SK-N-SH (cell line): ENCODE measurements around the gene IGFL4. TPM values are rescaled to one million over a fixed set of nuclear protein-coding genes. Genes with fewer than 3 reads are reported as not detected.

Source experiments
- CTCF ChIA-PET: fragments of 300-600, 350-600 bp; formaldehyde crosslinking; extraction: SDS; loops from one replicate; lab custom pipeline; 2021; lab: Yijun Ruan, JAX
- POLR2A ChIA-PET: fragments of 350-600 bp; sonication (Branson Sonifier 250); formaldehyde crosslinking; extraction: SDS; loops from one replicate; lab custom pipeline; 2020; ENCODE audit warnings: antibody characterized with exemption, inconsistent platforms; lab: Yijun Ruan, JAX
- DNase-seq: peaks from one replicate; pipeline ENCODE4 v3.0.0; 2012
- H2AFZ ChIP-seq: fragments of 200-600 bp; sonication (generic); 2 replicates; pipeline ENCODE4 v1.8.1; 2016; ENCODE audit warnings: antibody characterized with exemption, mild to moderate bottlenecking, low read depth
- H3F3A ChIP-seq: fragments of 200-600 bp; sonication (generic); replicated peaks from 2 replicates; pipeline ENCODE3; 2016; ENCODE audit warnings: antibody characterized with exemption, mild to moderate bottlenecking; ENCODE audit not compliant: insufficient read depth
- H3K27ac ChIP-seq, 2 experiments: fragments of 200-500 bp in 1 of 2; fragments of 200-600 bp in 1 of 2; sonication (Bioruptor generic) in 1 of 2; sonication (generic), shearing (Covaris generic) in 1 of 2; 2 replicates each; pipeline versions ENCODE4 v1.5.1 to v1.6.1; 2014 to 2016; ENCODE audit warnings: low read depth in 2 of 2, inconsistent platforms in 1 of 2, low read length in 1 of 2, mild to moderate bottlenecking in 1 of 2, mixed read lengths in 1 of 2
- H3K27me3 ChIP-seq: fragments of 200-600 bp; sonication (generic), shearing (Covaris generic); 2 replicates; pipeline ENCODE4 v1.6.1; 2016; ENCODE audit warnings: mixed run types; ENCODE audit not compliant: insufficient read depth
- H3K36me3 ChIP-seq, 2 experiments: fragments of 200-500 bp in 1 of 2; fragments of 200-600 bp in 1 of 2; sonication (Bioruptor generic) in 1 of 2; sonication (generic) in 1 of 2; replicated peaks in 1 of 2; 2 replicates each; pipeline versions ENCODE3 to v1.5.1; 2014 to 2016; ENCODE audit warnings: low read length in 1 of 2, mild to moderate bottlenecking in 1 of 2; ENCODE audit not compliant: insufficient read depth in 2 of 2, control insufficient read depth in 1 of 2
- H3K4me1 ChIP-seq, 2 experiments: fragments of 200-500 bp in 1 of 2; fragments of 200-600 bp in 1 of 2; sonication (Bioruptor generic) in 1 of 2; sonication (generic), shearing (Covaris generic) in 1 of 2; 2 replicates each; pipeline versions ENCODE4 v1.5.1 to v1.6.1; 2014 to 2016; ENCODE audit warnings: low read depth in 1 of 2, low read length in 1 of 2, mixed run types in 1 of 2; ENCODE audit not compliant: insufficient read depth in 2 of 2, control insufficient read depth in 1 of 2
- H3K4me2 ChIP-seq: fragments of 200-600 bp; sonication (generic), shearing (Covaris generic); 2 replicates; pipeline ENCODE4 v1.6.1; 2017; ENCODE audit warnings: mixed run types
- H3K4me3 ChIP-seq, 2 experiments: fragments of 200-500 bp in 1 of 2; fragments of 200-600 bp in 1 of 2; sonication (Bioruptor generic) in 1 of 2; sonication (generic), shearing (Covaris generic) in 1 of 2; 2 replicates each; pipeline versions ENCODE4 v1.5.1 to v1.8.1; 2014 to 2016; ENCODE audit warnings: low read depth in 2 of 2, inconsistent platforms in 1 of 2, low read length in 1 of 2, mild to moderate bottlenecking in 1 of 2, mixed read lengths in 1 of 2, moderate library complexity in 1 of 2
- H3K79me2 ChIP-seq: fragments of 200-600 bp; sonication (generic); 2 replicates; pipeline ENCODE4 v1.8.1; 2017; ENCODE audit warnings: mild to moderate bottlenecking; ENCODE audit not compliant: insufficient read depth
- H3K9ac ChIP-seq: fragments of 200-600 bp; sonication (generic); 2 replicates; pipeline ENCODE4 v1.6.1; 2017; ENCODE audit warnings: mixed run types
- H3K9me2 ChIP-seq: fragments of 200-600 bp; sonication (generic); 2 replicates; pipeline ENCODE4 v1.6.1; 2017; ENCODE audit warnings: mixed run types
- H3K9me3 ChIP-seq: fragments of 200-600 bp; sonication (generic); 2 replicates; pipeline ENCODE4 v1.6.1; 2017; ENCODE audit warnings: mixed run types, mild to moderate bottlenecking, moderate library complexity
- H4K20me1 ChIP-seq: fragments of 200-600 bp; sonication (generic); 2 replicates; pipeline ENCODE4 v1.6.1; 2017; ENCODE audit warnings: mild to moderate bottlenecking, mixed run types; ENCODE audit not compliant: insufficient read depth
- CTCF ChIP-seq: fragments of 200-600 bp; sonication (generic); IDR thresholded peaks from 2 replicates; pipeline ENCODE4 v1.6.1; 2017; ENCODE audit warnings: antibody characterized with exemption, mild to moderate bottlenecking, moderate library complexity
- GATA2 ChIP-seq: sonication (generic); formaldehyde crosslinking; IDR thresholded peaks from 2 replicates; pipeline ENCODE4 v1.5.0; 2020; ENCODE audit warnings: mild to moderate bottlenecking, missing genetic modification reagents
- IRF3 ChIP-seq: fragments of 150-350 bp; IDR thresholded peaks from 2 replicates; pipeline ENCODE4 v1.6.1; 2016; ENCODE audit warnings: mild to moderate bottlenecking, low read depth, low read length
- MEF2A ChIP-seq: IDR thresholded peaks from 2 replicates; pipeline ENCODE4 v1.4.0; 2012; ENCODE audit warnings: low read depth, borderline replicate concordance
- NRF1 ChIP-seq: IDR thresholded peaks from 2 replicates; pipeline ENCODE4 v1.6.1; 2012; ENCODE audit warnings: low read depth, mild to moderate bottlenecking, low read length
- PBX3 ChIP-seq: IDR thresholded peaks from 2 replicates; pipeline ENCODE4; 2012
- POLR2AphosphoS5 ChIP-seq: IDR thresholded peaks from 2 replicates; pipeline ENCODE4 v1.6.1; 2012; ENCODE audit warnings: low read depth, low read length
- RAD21 ChIP-seq: IDR thresholded peaks from 2 replicates; pipeline ENCODE4 v1.6.1; 2012; ENCODE audit warnings: mild to moderate bottlenecking, low read length
- RCOR1 ChIP-seq: fragments of 150-350 bp; IDR thresholded peaks from 2 replicates; pipeline ENCODE4 v1.6.1; 2017; ENCODE audit warnings: antibody characterized with exemption, low read length
- SIN3A ChIP-seq: IDR thresholded peaks from 2 replicates; pipeline ENCODE4 v1.6.1; 2012; ENCODE audit warnings: low read depth, mild to moderate bottlenecking, low read length, moderate library complexity, borderline replicate concordance
- SMC3 ChIP-seq: IDR thresholded peaks from 2 replicates; pipeline ENCODE4 v1.6.1; 2012; ENCODE audit warnings: low read depth, low read length, improper control_type of control experiment
- TAF1 ChIP-seq: IDR thresholded peaks from 2 replicates; pipeline ENCODE4 v1.6.1; 2012; ENCODE audit warnings: low read depth, mild to moderate bottlenecking, low read length, moderate library complexity, borderline replicate concordance
- WGBS: methylation state at CpG from one replicate; pipeline ENCODE4 v1.1.6; 2017; ENCODE audit warnings: low lambda C conversion rate; 5-methylcytosine and 5-hydroxymethylcytosine counted together
- polyA plus RNA-seq, 3 experiments: library from polyadenylated mRNA; depleted of rRNA; stranded (reverse); fragments of >200 nt; gene quantifications; 2 replicates each; pipeline ENCODE4 v1.2.3, GENCODE V29; 2012
- TF ChIP-seq, protein P1 (sequence below): fragments of 150-350 bp; IDR thresholded peaks from 2 replicates; pipeline ENCODE4 v1.6.1; 2017; ENCODE audit warnings: antibody characterized with exemption, low read length, low read depth, borderline replicate concordance

IGFL4 gene
- polyA plus RNA-seq, 1 of the 3 experiments (the other 2 are of a cell fraction), result not detected

DNA sequence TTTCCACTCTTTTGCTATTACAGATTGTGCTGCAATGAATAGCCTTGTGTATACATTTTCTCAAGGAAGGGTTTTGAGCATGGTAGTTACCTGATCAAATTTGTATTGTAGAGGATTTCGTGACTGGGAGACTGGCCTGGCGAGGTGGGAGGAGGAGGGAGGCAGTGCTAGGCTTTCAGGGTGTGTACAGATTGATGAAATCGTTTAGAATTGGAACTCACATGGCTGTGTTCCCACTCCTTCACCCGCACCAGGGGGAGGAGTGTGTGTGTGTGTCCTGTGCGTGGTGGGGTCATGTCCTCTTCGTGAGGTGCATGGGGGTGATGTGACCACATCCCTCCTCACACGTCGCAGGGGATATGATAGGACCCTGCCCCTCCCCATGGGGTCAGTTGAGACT is 26.3 kb downstream of the IGFL4 start:
- Histone ChIP-seq H3K36me3 (no peaks in the 10 kb centered on the region), H3K9ac (no peak overlapping the region), H3K4me3 (peak overlapping the region in 1 of 2 experiments; percentile 33; a peak in 2 of 4 replicates), H4K20me1 (peaks cover 21% of the 10 kb centered on the region), H3K4me2 (no peak overlapping the region), H3K9me3 (no peaks in the 10 kb centered on the region), H3K27ac (no peak overlapping the region), H3K79me2 (no peaks in the 10 kb centered on the region), H3K4me1 (peaks cover 0 to 22% of the 10 kb centered on the region in 2 experiments; a peak in 2 of 4 replicates), H2AFZ (no peak overlapping the region), H3K9me2 (no peaks in the 10 kb centered on the region), H3K27me3 (no peaks in the 10 kb centered on the region), H3F3A (peaks cover 6% of the 10 kb centered on the region)
- POLR2A ChIA-PET, result no interaction called here
- WGBS, result 68% methylated on average over 5 of the region's 8 CpGs
- CTCF ChIA-PET, result interaction anchor here (1.2 to 2.7 kb wide), 7 partner anchors 9 to 197 kb away, joined by 3 to 20 read pairs (median 6); partner anchors contain the start of gene CCDC61
- TF ChIP-seq TAF1 (no peak), IRF3 (no peak), SIN3A (no peak), PBX3 (no peak), NRF1 (no peak), MEF2A (no peak), POLR2AphosphoS5 (no peak), RCOR1 (no peak)
- DNase-seq, result no peak

- TF ChIP-seq POLR2AphosphoS5 (no peak), PBX3 (no peak), RAD21 (peak; percentile 62), NRF1 (peak; percentile 48), CTCF (peak; percentile 83), GATA2 (CRISPR knock-in tag) (no peak), SMC3 (peak; percentile 45)
- TF ChIP-seq, protein P1, sequence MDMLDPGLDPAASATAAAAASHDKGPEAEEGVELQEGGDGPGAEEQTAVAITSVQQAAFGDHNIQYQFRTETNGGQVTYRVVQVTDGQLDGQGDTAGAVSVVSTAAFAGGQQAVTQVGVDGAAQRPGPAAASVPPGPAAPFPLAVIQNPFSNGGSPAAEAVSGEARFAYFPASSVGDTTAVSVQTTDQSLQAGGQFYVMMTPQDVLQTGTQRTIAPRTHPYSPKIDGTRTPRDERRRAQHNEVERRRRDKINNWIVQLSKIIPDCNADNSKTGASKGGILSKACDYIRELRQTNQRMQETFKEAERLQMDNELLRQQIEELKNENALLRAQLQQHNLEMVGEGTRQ, result no peak
- H3K4me3 ChIP-seq, result no peak overlapping the region
- H3K9me3 ChIP-seq, result no peaks in the 10 kb centered on the region
- no peak overlapping the region for H2AFZ ChIP-seq
- peaks cover 7% of the 10 kb centered on the region; the same call in 1 of the 2 replicates for H4K20me1 ChIP-seq
- H3K79me2 ChIP-seq, result no peaks in the 10 kb centered on the region
- peak; percentile 80 for DNase-seq
- peaks cover 6% of the 10 kb centered on the region for H3F3A ChIP-seq
- H3K27me3 ChIP-seq, result no peaks in the 10 kb centered on the region
- no peak overlapping the region for H3K4me2 ChIP-seq
- H3K36me3 ChIP-seq, result no peaks in the 10 kb centered on the region
- H3K9me2 ChIP-seq, result no peaks in the 10 kb centered on the region
- ChIA-PET CTCF (interaction anchor here (0.7 to 4.2 kb wide), 22 partner anchors 9 to 255 kb away, joined by 3 to 23 read pairs (median 4); partner anchors contain the start of gene PGLYRP1), POLR2A (interaction anchor here (0.5 kb wide), 1 partner anchor 124 kb away, joined by 3 read pairs; the partner anchor contains the start of gene IRF2BP1)
- no peak overlapping the region for H3K27ac ChIP-seq
- 71% methylated on average over 16 of the region's 28 CpGs for WGBS
- H3K4me1 ChIP-seq, result peaks cover 0 to 6% of the 10 kb centered on the region in 2 experiments; a peak in 2 of 4 replicates
- H3K9ac ChIP-seq, result no peak overlapping the region
These were observed 31.0 kb downstream of the IGFL4 start for GRCh38 chr19:46009530-46010510.
